ENCODE data around the gene TSPAN5. TPM values are rescaled to one million over a fixed set of nuclear protein-coding genes. Genes with fewer than 3 reads are reported as not detected.

TSPAN5 gene
- polyA plus RNA-seq, 1 of the 3 experiments (the other 2 are of a cell fraction): 38.6 TPM

- ChIA-PET POLR2A (no interaction called here), CTCF (interaction anchor here (1.3 kb wide), 2 partner anchors 11 to 15 kb away, joined by 3 to 5 read pairs; no protein-coding TSS in a partner anchor)
- H3K79me2 ChIP-seq (ENCODE audit: insufficient read depth): no peaks in the 10 kb centered on the region
- no peaks in the 10 kb centered on the region for H3K9me2 ChIP-seq
- no peaks in the 10 kb centered on the region for H3K9me3 ChIP-seq
- H3K36me3 ChIP-seq (replicated peaks in 1 of 2; ENCODE audit: control insufficient read depth in 1 of 2, insufficient read depth in 2 of 2, low read length in 1 of 2): no peaks in the 10 kb centered on the region
- H3K4me2 ChIP-seq: no peak overlapping the region
- no peak overlapping the region for H2AFZ ChIP-seq (ENCODE audit: low read depth)
- no peak overlapping the region for H3K9ac ChIP-seq
- H3F3A ChIP-seq (replicated peaks; ENCODE audit: insufficient read depth): no peaks in the 10 kb centered on the region
- H4K20me1 ChIP-seq (ENCODE audit: insufficient read depth): no peaks in the 10 kb centered on the region
- H3K4me1 ChIP-seq (ENCODE audit: control insufficient read depth in 1 of 2, insufficient read depth in 2 of 2, low read depth in 1 of 2, low read length in 1 of 2): peaks cover 0 to 6% of the 10 kb centered on the region in 2 experiments; a peak in 1 of 4 replicates
- 58% methylated on average over 3 of the region's 3 CpGs for WGBS (ENCODE audit: low lambda C conversion rate)
- TF ChIP-seq USF1 (IDR thresholded peaks at IDR 0.05; ENCODE audit: borderline replicate concordance, low read depth): no peak
- no peak for TF ChIP-seq MEF2A (IDR thresholded peaks at IDR 0.05; ENCODE audit: borderline replicate concordance, low read depth)
- DNase-seq: no peak
- no peaks in the 10 kb centered on the region for H3K27me3 ChIP-seq (ENCODE audit: insufficient read depth)
- no peak overlapping the region for H3K27ac ChIP-seq (ENCODE audit: low read depth in 2 of 2, low read length in 1 of 2)
- no peak overlapping the region for H3K4me3 ChIP-seq (ENCODE audit: low read depth in 2 of 2, low read length in 1 of 2)
Measured at GRCh38 chr4:98452091-98452490, 206.3 kb downstream of the TSPAN5 start.

- CTCF ChIA-PET: interaction anchor here (1.3 kb wide), 1 partner anchor 19 kb away, joined by 5 read pairs; no protein-coding TSS in a partner anchor
- no peaks in the 10 kb centered on the region for H3K9me3 ChIP-seq
- no peak overlapping the region for H3K9ac ChIP-seq
- peaks cover 0 to 6% of the 10 kb centered on the region in 2 experiments; a peak in 1 of 4 replicates for H3K4me1 ChIP-seq (ENCODE audit: control insufficient read depth in 1 of 2, insufficient read depth in 2 of 2, low read depth in 1 of 2, low read length in 1 of 2)
- H2AFZ ChIP-seq (ENCODE audit: low read depth): no peak overlapping the region
- H3K4me3 ChIP-seq (ENCODE audit: low read depth in 2 of 2, low read length in 1 of 2): no peak overlapping the region
- no peak overlapping the region for H3K27ac ChIP-seq (ENCODE audit: low read depth in 2 of 2, low read length in 1 of 2)
- no peaks in the 10 kb centered on the region for H4K20me1 ChIP-seq (ENCODE audit: insufficient read depth)
- H3K4me2 ChIP-seq: no peak overlapping the region
- no peaks in the 10 kb centered on the region for H3K36me3 ChIP-seq (replicated peaks in 1 of 2; ENCODE audit: control insufficient read depth in 1 of 2, insufficient read depth in 2 of 2, low read length in 1 of 2)
- H3F3A ChIP-seq (replicated peaks; ENCODE audit: insufficient read depth): no peaks in the 10 kb centered on the region
- no peaks in the 10 kb centered on the region for H3K79me2 ChIP-seq (ENCODE audit: insufficient read depth)
- DNase-seq: no peak
- peak; percentile 73; the same call in 1 of the 2 replicates for TF ChIP-seq MXI1 (IDR thresholded peaks at IDR 0.05; ENCODE audit: low read depth, low read length)
- no peak for TF ChIP-seq RCOR1 (IDR thresholded peaks at IDR 0.05; ENCODE audit: low read length)
- no peaks in the 10 kb centered on the region for H3K9me2 ChIP-seq
- POLR2A ChIA-PET: no interaction called here
- no peaks in the 10 kb centered on the region for H3K27me3 ChIP-seq (ENCODE audit: insufficient read depth)
Measured at GRCh38 chr4:98448908-98449307, 209.5 kb downstream of the TSPAN5 start.

- Histone ChIP-seq H3K9me2 (no peaks in the 10 kb centered on the region), H3F3A (replicated peaks; ENCODE audit: insufficient read depth) (no peaks in the 10 kb centered on the region), H3K4me3 (ENCODE audit: low read depth in 2 of 2, low read length in 1 of 2) (no peak overlapping the region), H4K20me1 (ENCODE audit: insufficient read depth) (no peaks in the 10 kb centered on the region), H3K36me3 (replicated peaks in 1 of 2; ENCODE audit: control insufficient read depth in 1 of 2, insufficient read depth in 2 of 2, low read length in 1 of 2) (peaks cover 6 to 8% of the 10 kb centered on the region in 2 experiments), H3K9me3 (no peaks in the 10 kb centered on the region), H3K79me2 (ENCODE audit: insufficient read depth) (no peaks in the 10 kb centered on the region), H2AFZ (ENCODE audit: low read depth) (no peak overlapping the region), H3K27me3 (ENCODE audit: insufficient read depth) (no peaks in the 10 kb centered on the region), H3K4me2 (no peak overlapping the region), H3K9ac (no peak overlapping the region), H3K4me1 (ENCODE audit: control insufficient read depth in 1 of 2, insufficient read depth in 2 of 2, low read depth in 1 of 2, low read length in 1 of 2) (peaks cover 0 to 6% of the 10 kb centered on the region in 2 experiments; a peak in 1 of 4 replicates), H3K27ac (ENCODE audit: low read depth in 2 of 2, low read length in 1 of 2) (no peak overlapping the region)
- WGBS (ENCODE audit: low lambda C conversion rate): 94% methylated on average over 5 of the region's 5 CpGs
- POLR2A ChIA-PET: no interaction called here
- DNase-seq: no peak
- CTCF ChIA-PET: no interaction called here
- TF ChIP-seq MXI1 (IDR thresholded peaks at IDR 0.05; ENCODE audit: low read depth, low read length) (no peak), SIN3A (IDR thresholded peaks at IDR 0.05; ENCODE audit: borderline replicate concordance, low read depth, low read length) (no peak), REST (IDR thresholded peaks at IDR 0.05; ENCODE audit: low read depth, low read length) (no peak)
Measured at GRCh38 chr4:98447648-98448047, 210.8 kb downstream of the TSPAN5 start.

Data from SK-N-SH (cell line).